GM18520 (cell line): ENCODE data around the gene RPN1.
"Not testable (repeated sequence)": the region's sequence is repeated elsewhere in the genome, so short reads cannot be mapped to it uniquely, and the experiment has no call there.

Source experiments
- ATAC-seq: cut with Tn5 transposase; IDR thresholded peaks from one replicate; pipeline ENCODE4 v1.9.1; 2021; ENCODE audit not compliant: unreplicated experiment

The RPN1 gene

GRCh38 chr3:128653383-128653992, 2.9 kb upstream of the RPN1 start:
- ATAC-seq, result not testable (repeated sequence)

GRCh38 chr3:128648940-128649663, 1.5 kb downstream of the RPN1 start:
- no peak for ATAC-seq

GRCh38 chr3:128648402-128648801, 2.2 kb downstream of the RPN1 start:
- ATAC-seq, result no peak

- ATAC-seq, result no peak
These were observed 3.3 kb downstream of the RPN1 start for GRCh38 chr3:128647307-128647706.

GRCh38 chr3:128634075-128634611, 16.5 kb downstream of the RPN1 start:
- ATAC-seq, result no peak

GRCh38 chr3:128632301-128632700, 18.3 kb downstream of the RPN1 start:
- ATAC-seq, result no peak

- ATAC-seq, result no peak
These were observed 20.7 kb downstream of the RPN1 start for GRCh38 chr3:128629936-128630335.

- no peak for ATAC-seq
These were observed 25.1 kb downstream of the RPN1 start for GRCh38 chr3:128625409-128625945.

- ATAC-seq, result no peak
These were observed 26.0 kb downstream of the RPN1 start for GRCh38 chr3:128624526-128625138.

GRCh38 chr3:128623762-128624176, 26.8 kb downstream of the RPN1 start:
- no peak for ATAC-seq

- ATAC-seq, result no peak
These were observed 28.7 kb downstream of the RPN1 start for GRCh38 chr3:128621931-128622330.

GRCh38 chr3:128621234-128621633, 29.4 kb downstream of the RPN1 start:
- ATAC-seq, result no peak

- no peak for ATAC-seq
These were observed 30.3 kb downstream of the RPN1 start for GRCh38 chr3:128620268-128620691.

GRCh38 chr3:128619146-128619890, 31.3 kb downstream of the RPN1 start:
- ATAC-seq, result no peak

GRCh38 chr3:128618398-128618726, 32.3 kb downstream of the RPN1 start:
- no peak for ATAC-seq

GRCh38 chr3:128617557-128618397, 32.8 kb downstream of the RPN1 start:
- peak; percentile 79 for ATAC-seq

- ATAC-seq, result no peak
These were observed 33.4 kb downstream of the RPN1 start for GRCh38 chr3:128617270-128617556.

- no peak for ATAC-seq
These were observed 33.9 kb downstream of the RPN1 start for GRCh38 chr3:128616516-128617269.

- ATAC-seq, result no peak
These were observed 36.5 kb downstream of the RPN1 start for GRCh38 chr3:128614076-128614475.
